Measurements from ENCODE around the gene MTCL1. TPM values are rescaled to one million over a fixed set of nuclear protein-coding genes. Genes with fewer than 3 reads are reported as not detected.
A peak's percentile ranks its signal among the peaks of the same experiment; 100 is the strongest.

The MTCL1 gene
- total and polyA plus RNA-seq, 9 of the 15 experiments (the other 6 are each of a cell fraction or from before 2014, with no cell fraction given), result 0.21 to 7.4 (median 3.7) TPM

DNA sequence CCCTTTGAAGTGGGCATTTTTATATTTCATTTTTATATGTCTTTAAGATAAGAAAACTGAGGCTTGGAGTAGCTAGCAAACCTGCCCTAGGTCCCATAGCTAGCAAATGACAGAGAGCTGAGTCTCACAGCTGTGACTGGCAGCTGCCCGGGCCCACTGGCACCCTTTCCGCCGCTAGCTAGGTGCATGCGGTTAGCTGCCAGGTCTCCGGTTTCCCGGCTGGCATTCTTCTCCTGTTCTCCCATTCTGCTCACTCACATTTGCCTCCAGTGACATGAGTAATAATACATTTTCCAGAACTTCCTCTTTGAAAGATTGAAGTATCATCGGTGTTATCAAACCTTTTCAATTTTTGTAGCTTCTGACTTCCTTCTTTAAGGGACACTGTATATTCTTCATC is 38.7 kb downstream of the MTCL1 start:
- Histone ChIP-seq H2AFZ (ENCODE audit: low read depth, low read length) (no peak overlapping the region), H3K4me3 (no peak overlapping the region), H3K4me1 (replicated peaks in 1 of 2; ENCODE audit: control insufficient read depth in 2 of 2, insufficient read depth in 2 of 2, low read length in 2 of 2) (no peaks in the 10 kb centered on the region; a peak in 2 of 5 replicates), H3K9me3 (replicated peaks; ENCODE audit: control insufficient read depth, insufficient read depth, low read depth, low read length) (no peaks in the 10 kb centered on the region), H3K27me3 (ENCODE audit: control insufficient read depth in 2 of 2, insufficient read depth in 2 of 2, low read length in 2 of 2) (peaks cover 0 to 8% of the 10 kb centered on the region in 2 experiments; a peak in 1 of 5 replicates), H3K36me3 (ENCODE audit: control insufficient read depth, insufficient read depth, low read length) (no peaks in the 10 kb centered on the region; the same call in 2 of the 3 replicates), H3K9me1 (ENCODE audit: control insufficient read depth, insufficient read depth, low read length) (no peaks in the 10 kb centered on the region), H3K9ac (ENCODE audit: insufficient read depth in 1 of 2, low read depth in 2 of 2, low read length in 2 of 2) (peak overlapping the region in 1 of 2 experiments; percentile 63; a peak in 2 of 4 replicates), H4K20me1 (replicated peaks; ENCODE audit: control insufficient read depth, insufficient read depth, low read length) (no peaks in the 10 kb centered on the region), H3K27ac (ENCODE audit: extremely low read depth, low read depth, low read length) (no peak overlapping the region), H3K4me2 (ENCODE audit: insufficient read depth, low read length) (no peak overlapping the region), H3K79me2 (ENCODE audit: control insufficient read depth, insufficient read depth, low read length) (no peaks in the 10 kb centered on the region)
- no peak for ATAC-seq
- no peak for DNase-seq (ENCODE audit: extremely low read depth in 1 of 4, low spot score in 3 of 4)
- TF ChIP-seq ZNF217 (CRISPR knock-in tag; IDR thresholded peaks at IDR 0.05), result no peak
- no peak for TF ChIP-seq KDM4B (IDR thresholded peaks at IDR 0.05; ENCODE audit: borderline replicate concordance in 2 of 2, low read depth in 1 of 2)
- TF ChIP-seq CLOCK (CRISPR knock-in tag; IDR thresholded peaks at IDR 0.05; ENCODE audit: borderline replicate concordance), result no peak
- no peak for TF ChIP-seq SRF (CRISPR knock-in tag; IDR thresholded peaks at IDR 0.05)
- TF ChIP-seq POLR2G (IDR thresholded peaks at IDR 0.05; ENCODE audit: low read depth, low read length), result no peak
- TF ChIP-seq ID3 (CRISPR knock-in tag; IDR thresholded peaks at IDR 0.05), result no peak
- TF ChIP-seq ID3 (tag; IDR thresholded peaks at IDR 0.05), result no peak
- 34% methylated on average over 7 of the region's 7 CpGs for WGBS (ENCODE audit: insufficient coverage, low coverage, missing lambda C conversion rate)
- ChIA-PET CTCF (ENCODE audit: low intra/inter-chr PET ratio) (no interaction called here), POLR2A (interaction anchor here (0.6 kb wide), 1 partner anchor 55 kb away, joined by 3 read pairs; no protein-coding TSS in a partner anchor)
- no TSS peak for BruUV-seq (replicated peaks)
- intact Hi-C loops (cut with micrococcal nuclease), result no loop called here
- FAIRE-seq, result no peak
- in situ Hi-C loops (cut with MboI), result no loop called here

Data from K562 (cell line).